Measurements from ENCODE around the gene COL12A1. TPM values are rescaled to one million over a fixed set of nuclear protein-coding genes. Genes with fewer than 3 reads are reported as not detected.

The COL12A1 gene
- total and polyA plus RNA-seq, 2 donors (not counting 1 experiment from before 2014, with no cell fraction given), result not detected

GRCh38 chr6:75077701-75078100 lies 128.2 kb downstream of the COL12A1 start:
- CTCF ChIA-PET, result no interaction called here
- Histone ChIP-seq H2AFZ (ENCODE audit: insufficient read depth, low read depth, low read length, poor library complexity, severe bottlenecking) (no peak overlapping the region), H3K79me2 (ENCODE audit: control insufficient read depth, insufficient read depth, low read length) (no peaks in the 10 kb centered on the region), H3K36me3 (replicated peaks in 1 of 2; ENCODE audit: control extremely low read depth in 1 of 2, control insufficient read depth in 1 of 2, extremely low read depth in 1 of 2, insufficient read depth in 2 of 2, low read length in 1 of 2) (no peaks in the 10 kb centered on the region), H3K4me1 (ENCODE audit: control insufficient read depth in 2 of 2, insufficient read depth in 2 of 2, low read length in 2 of 2) (no peaks in the 10 kb centered on the region), H3K9me3 (ENCODE audit: control extremely low read depth in 1 of 3, control insufficient read depth in 2 of 3, insufficient read depth in 1 of 3, low read length in 2 of 3) (no peaks in the 10 kb centered on the region), H3K4me2 (replicated peaks; ENCODE audit: low read depth, low read length, poor library complexity, severe bottlenecking) (no peak overlapping the region), H4K20me1 (ENCODE audit: control insufficient read depth, insufficient read depth, low read length, poor library complexity, severe bottlenecking) (no peaks in the 10 kb centered on the region), H3K4me3 (ENCODE audit: control extremely low read depth in 1 of 5, extremely low read depth in 1 of 5, insufficient read depth in 1 of 5, low read depth in 2 of 5, low read length in 4 of 5) (no peak overlapping the region), H3K27ac (ENCODE audit: low read length in 2 of 2) (no peak overlapping the region), H3K9ac (ENCODE audit: low read length) (no peak overlapping the region), H3K27me3 (replicated peaks in 1 of 4; ENCODE audit: control extremely low read depth in 1 of 4, control insufficient read depth in 3 of 4, insufficient read depth in 4 of 4, low read length in 3 of 4) (no peaks in the 10 kb centered on the region)
- H3K4me3 Mint-ChIP-seq, result no peak overlapping the region
- TF ChIP-seq, protein P1, sequence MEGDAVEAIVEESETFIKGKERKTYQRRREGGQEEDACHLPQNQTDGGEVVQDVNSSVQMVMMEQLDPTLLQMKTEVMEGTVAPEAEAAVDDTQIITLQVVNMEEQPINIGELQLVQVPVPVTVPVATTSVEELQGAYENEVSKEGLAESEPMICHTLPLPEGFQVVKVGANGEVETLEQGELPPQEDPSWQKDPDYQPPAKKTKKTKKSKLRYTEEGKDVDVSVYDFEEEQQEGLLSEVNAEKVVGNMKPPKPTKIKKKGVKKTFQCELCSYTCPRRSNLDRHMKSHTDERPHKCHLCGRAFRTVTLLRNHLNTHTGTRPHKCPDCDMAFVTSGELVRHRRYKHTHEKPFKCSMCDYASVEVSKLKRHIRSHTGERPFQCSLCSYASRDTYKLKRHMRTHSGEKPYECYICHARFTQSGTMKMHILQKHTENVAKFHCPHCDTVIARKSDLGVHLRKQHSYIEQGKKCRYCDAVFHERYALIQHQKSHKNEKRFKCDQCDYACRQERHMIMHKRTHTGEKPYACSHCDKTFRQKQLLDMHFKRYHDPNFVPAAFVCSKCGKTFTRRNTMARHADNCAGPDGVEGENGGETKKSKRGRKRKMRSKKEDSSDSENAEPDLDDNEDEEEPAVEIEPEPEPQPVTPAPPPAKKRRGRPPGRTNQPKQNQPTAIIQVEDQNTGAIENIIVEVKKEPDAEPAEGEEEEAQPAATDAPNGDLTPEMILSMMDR (IDR thresholded peaks at IDR 0.05), result no peak
- no peak for TF ChIP-seq EZH2 (IDR thresholded peaks at IDR 0.05; ENCODE audit: borderline replicate concordance, insufficient read depth, low read depth, low read length, poor library complexity, severe bottlenecking)
- DNase-seq (no peak), ATAC-seq (ENCODE audit: low read depth) (no peak)
- intact Hi-C loops (cut with micrococcal nuclease), result no loop called here
- POLR2A ChIA-PET, result no interaction called here
- H3K4me1 Mint-ChIP-seq, result no peaks in the 10 kb centered on the region
- WGBS (ENCODE audit: insufficient coverage), result 100% methylated on average over 1 of the region's 2 CpGs
- no peak overlapping the region for H3K27ac Mint-ChIP-seq
- no peaks in the 10 kb centered on the region for H3K9me3 Mint-ChIP-seq (ENCODE audit: insufficient read depth)
- H3K27me3 Mint-ChIP-seq, result peaks cover 1% of the 10 kb centered on the region

DNA sequence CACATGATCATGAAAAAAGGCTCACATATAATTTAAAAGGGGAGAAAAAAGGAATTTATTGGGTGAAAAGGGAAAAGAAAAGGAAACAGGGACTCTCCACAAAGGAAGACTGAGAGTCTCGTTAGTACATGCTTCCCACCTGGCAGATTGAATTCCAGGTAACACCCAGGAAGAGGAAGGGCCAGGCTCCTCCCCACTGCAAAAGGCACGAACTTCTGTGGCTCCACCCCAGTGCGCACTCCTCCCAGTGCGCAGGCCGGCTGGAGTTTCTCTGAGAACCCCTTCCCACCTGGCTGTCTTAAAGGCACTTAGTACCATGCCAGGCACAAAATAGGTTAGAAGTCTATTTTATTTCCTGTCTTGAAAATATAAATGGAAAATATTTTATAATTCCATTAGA lies 129.8 kb downstream of the COL12A1 start:
- Histone ChIP-seq H3K4me3 (ENCODE audit: control extremely low read depth in 1 of 5, extremely low read depth in 1 of 5, insufficient read depth in 1 of 5, low read depth in 2 of 5, low read length in 4 of 5) (no peak overlapping the region), H3K9me3 (ENCODE audit: control extremely low read depth in 1 of 3, control insufficient read depth in 2 of 3, insufficient read depth in 1 of 3, low read length in 2 of 3) (no peaks in the 10 kb centered on the region), H3K4me1 (ENCODE audit: control insufficient read depth in 2 of 2, insufficient read depth in 2 of 2, low read length in 2 of 2) (no peaks in the 10 kb centered on the region), H3K79me2 (ENCODE audit: control insufficient read depth, insufficient read depth, low read length) (no peaks in the 10 kb centered on the region), H3K27me3 (replicated peaks in 1 of 4; ENCODE audit: control extremely low read depth in 1 of 4, control insufficient read depth in 3 of 4, insufficient read depth in 4 of 4, low read length in 3 of 4) (no peaks in the 10 kb centered on the region), H2AFZ (ENCODE audit: insufficient read depth, low read depth, low read length, poor library complexity, severe bottlenecking) (no peak overlapping the region), H4K20me1 (ENCODE audit: control insufficient read depth, insufficient read depth, low read length, poor library complexity, severe bottlenecking) (no peaks in the 10 kb centered on the region), H3K36me3 (replicated peaks in 1 of 2; ENCODE audit: control extremely low read depth in 1 of 2, control insufficient read depth in 1 of 2, extremely low read depth in 1 of 2, insufficient read depth in 2 of 2, low read length in 1 of 2) (no peaks in the 10 kb centered on the region), H3K27ac (ENCODE audit: low read length in 2 of 2) (no peak overlapping the region), H3K4me2 (replicated peaks; ENCODE audit: low read depth, low read length, poor library complexity, severe bottlenecking) (no peak overlapping the region), H3K9ac (ENCODE audit: low read length) (no peak overlapping the region)
- H3K4me3 Mint-ChIP-seq, result no peak overlapping the region
- ChIA-PET CTCF (no interaction called here), POLR2A (no interaction called here)
- no peak for ATAC-seq (ENCODE audit: low read depth)
- H3K9me3 Mint-ChIP-seq (ENCODE audit: insufficient read depth), result no peaks in the 10 kb centered on the region
- no peak for DNase-seq
- no peaks in the 10 kb centered on the region for H3K4me1 Mint-ChIP-seq
- peaks cover 4% of the 10 kb centered on the region for H3K27me3 Mint-ChIP-seq
- intact Hi-C loops (cut with micrococcal nuclease), result no loop called here
- no peak overlapping the region for H3K27ac Mint-ChIP-seq
- TF ChIP-seq, protein P1 (IDR thresholded peaks at IDR 0.05), result no peak
- TF ChIP-seq EZH2 (IDR thresholded peaks at IDR 0.05; ENCODE audit: borderline replicate concordance, insufficient read depth, low read depth, low read length, poor library complexity, severe bottlenecking), result no peak
- 65% methylated on average over 3 of the region's 5 CpGs for WGBS (ENCODE audit: insufficient coverage)

Data from B cell (primary cell).